Measurements from ENCODE around the gene DCAF11.

The DCAF11 gene

GRCh38 chr14:24160499-24160849, 45.9 kb downstream of the DCAF11 start:
- Histone ChIP-seq H3K4me2 (ENCODE audit: low read length) (peak overlapping the region; percentile 42), H3K4me1 (ENCODE audit: low read length) (peaks cover 15% of the 10 kb centered on the region), H3K27ac (ENCODE audit: low read length) (peak overlapping the region; percentile 72), H3K4me3 (ENCODE audit: low read length) (no peak overlapping the region), H3K79me2 (ENCODE audit: low read length) (peaks cover 20% of the 10 kb centered on the region), H2AFZ (ENCODE audit: low read depth, low read length) (no peak overlapping the region), H3K27me3 (ENCODE audit: low read depth, low read length) (no peaks in the 10 kb centered on the region), H3K9me3 (ENCODE audit: insufficient read depth, low read length) (no peaks in the 10 kb centered on the region), H3K36me3 (replicated peaks; ENCODE audit: low read depth, low read length) (peaks cover 54% of the 10 kb centered on the region), H3K9ac (ENCODE audit: low read length) (peak overlapping the region; percentile 47; the same call in 1 of the 2 replicates), H4K20me1 (ENCODE audit: insufficient read depth, low read length) (no peaks in the 10 kb centered on the region)
- TF ChIP-seq CTCF (IDR thresholded peaks at IDR 0.05; ENCODE audit: low read depth, low read length) (no peak), EZH2phosphoT487 (IDR thresholded peaks at IDR 0.05; ENCODE audit: low read depth) (no peak)

GRCh38 chr14:24160850-24161804, 46.5 kb downstream of the DCAF11 start, which contains the start of gene IRF9:
IRF9 (plus strand) TSS chr14:24161265; CDS start chr14:24162145, 880 bp downstream.
- Histone ChIP-seq H3K4me2 (ENCODE audit: low read length) (peak within 1 kb of the TSS; percentile 85), H3K27me3 (ENCODE audit: low read depth, low read length) (no peaks in the 10 kb centered on the region), H3K27ac (ENCODE audit: low read length) (peak within 1 kb of the TSS; percentile 83), H3K9ac (ENCODE audit: low read length) (peak within 1 kb of the TSS; percentile 90), H3K4me1 (ENCODE audit: low read length) (peaks cover 15% of the 10 kb centered on the region), H3K36me3 (replicated peaks; ENCODE audit: low read depth, low read length) (peaks cover 54% of the 10 kb centered on the region), H2AFZ (ENCODE audit: low read depth, low read length) (no peak within 1 kb of the TSS; the same call in 1 of the 2 replicates), H3K79me2 (ENCODE audit: low read length) (peaks cover 20% of the 10 kb centered on the region), H4K20me1 (ENCODE audit: insufficient read depth, low read length) (no peaks in the 10 kb centered on the region), H3K9me3 (ENCODE audit: insufficient read depth, low read length) (no peaks in the 10 kb centered on the region), H3K4me3 (ENCODE audit: low read length) (peak within 1 kb of the TSS; percentile 80)
- TF ChIP-seq EZH2phosphoT487 (IDR thresholded peaks at IDR 0.05; ENCODE audit: low read depth), result no peak
- peak; percentile 91 for TF ChIP-seq CTCF (IDR thresholded peaks at IDR 0.05; ENCODE audit: low read depth, low read length)

- Histone ChIP-seq H3K27ac (ENCODE audit: low read length) (peak overlapping the region; percentile 83), H3K36me3 (replicated peaks; ENCODE audit: low read depth, low read length) (peaks cover 53% of the 10 kb centered on the region), H3K27me3 (ENCODE audit: low read depth, low read length) (no peaks in the 10 kb centered on the region), H3K79me2 (ENCODE audit: low read length) (peaks cover 20% of the 10 kb centered on the region), H3K4me3 (ENCODE audit: low read length) (peak overlapping the region; percentile 80), H3K4me2 (ENCODE audit: low read length) (peak overlapping the region; percentile 85), H2AFZ (ENCODE audit: low read depth, low read length) (no peak overlapping the region), H3K9ac (ENCODE audit: low read length) (peak overlapping the region; percentile 90), H4K20me1 (ENCODE audit: insufficient read depth, low read length) (no peaks in the 10 kb centered on the region), H3K4me1 (ENCODE audit: low read length) (peaks cover 15% of the 10 kb centered on the region), H3K9me3 (ENCODE audit: insufficient read depth, low read length) (no peaks in the 10 kb centered on the region)
- TF ChIP-seq CTCF (IDR thresholded peaks at IDR 0.05; ENCODE audit: low read depth, low read length), result no peak
- no peak for TF ChIP-seq EZH2phosphoT487 (IDR thresholded peaks at IDR 0.05; ENCODE audit: low read depth)
Measured at GRCh38 chr14:24162093-24162492, 47.5 kb downstream of the DCAF11 start.

- no peaks in the 10 kb centered on the region for H3K27me3 ChIP-seq (ENCODE audit: low read depth, low read length)
- H3K4me2 ChIP-seq (ENCODE audit: low read length), result no peak overlapping the region
- TF ChIP-seq EZH2phosphoT487 (IDR thresholded peaks at IDR 0.05; ENCODE audit: low read depth), result no peak
- no peak for TF ChIP-seq CTCF (IDR thresholded peaks at IDR 0.05; ENCODE audit: low read depth, low read length)
- peaks cover 20% of the 10 kb centered on the region for H3K79me2 ChIP-seq (ENCODE audit: low read length)
- H4K20me1 ChIP-seq (ENCODE audit: insufficient read depth, low read length), result no peaks in the 10 kb centered on the region
- H3K9ac ChIP-seq (ENCODE audit: low read length), result no peak overlapping the region
- peaks cover 15% of the 10 kb centered on the region for H3K4me1 ChIP-seq (ENCODE audit: low read length)
- no peak overlapping the region for H3K27ac ChIP-seq (ENCODE audit: low read length)
- no peak overlapping the region for H3K4me3 ChIP-seq (ENCODE audit: low read length)
- peaks cover 45% of the 10 kb centered on the region for H3K36me3 ChIP-seq (replicated peaks; ENCODE audit: low read depth, low read length)
- H3K9me3 ChIP-seq (ENCODE audit: insufficient read depth, low read length), result no peaks in the 10 kb centered on the region
- no peak overlapping the region for H2AFZ ChIP-seq (ENCODE audit: low read depth, low read length)
Measured at GRCh38 chr14:24164518-24164991, 50.0 kb downstream of the DCAF11 start.

Data from OCI-LY3 (cell line).